ENCODE measurements around the gene EDEM2.
"Not testable (repeated sequence)": the region's sequence is repeated elsewhere in the genome, so short reads cannot be mapped to it uniquely, and the experiment has no call there.

Gene EDEM2

DNA sequence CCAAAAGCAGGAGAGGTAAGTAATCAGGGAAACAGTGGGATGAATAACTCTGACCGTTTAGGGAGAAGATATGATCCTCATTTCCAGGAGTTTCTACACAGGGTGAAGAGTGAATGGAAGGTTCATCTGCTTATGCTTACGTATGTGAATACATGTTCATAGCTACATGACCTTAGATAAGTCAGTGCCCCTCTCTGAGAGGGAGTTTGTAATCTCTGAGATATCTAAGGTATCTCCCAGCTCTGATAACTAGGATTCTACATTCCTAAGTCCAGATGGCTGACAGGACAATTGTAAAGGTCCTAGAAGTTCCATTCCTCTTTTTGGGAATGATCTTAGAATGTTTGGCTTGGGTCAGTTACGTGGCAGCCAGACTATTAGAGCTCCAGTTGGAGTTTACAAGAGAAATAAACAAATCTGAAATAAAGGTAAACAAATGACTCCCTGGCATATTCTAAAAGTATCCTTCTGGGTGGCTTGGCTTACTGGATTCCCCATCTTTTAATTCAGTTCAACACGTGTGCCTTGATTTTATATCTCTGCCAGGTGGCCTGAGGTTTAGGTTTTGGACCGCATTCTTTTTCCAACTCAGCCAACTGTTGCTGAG lies 40.6 kb upstream of the EDEM2 start:
- H3K4ac ChIP-seq (ENCODE audit: low read depth, low read length): no peak overlapping the region
- WGBS (ENCODE audit: extremely low coverage, insufficient coverage, insufficient read length): no CpG with 5 or more reads among the region's 5 CpGs
- H3K18ac ChIP-seq (ENCODE audit: low read length): no peak overlapping the region
- H3K9me3 ChIP-seq (ENCODE audit: insufficient read depth, low read depth, low read length): no peaks in the 10 kb centered on the region
- no peak overlapping the region for H2BK12ac ChIP-seq (ENCODE audit: low read length)
- no peak overlapping the region for H4K91ac ChIP-seq (ENCODE audit: low read depth, low read length)
- H2AK5ac ChIP-seq (ENCODE audit: low read length): no peak overlapping the region
- H4K12ac ChIP-seq (ENCODE audit: low read depth, low read length): no peak overlapping the region
- no peaks in the 10 kb centered on the region for H3K27me3 ChIP-seq (ENCODE audit: insufficient read depth, low read length)
- no peak overlapping the region for H3K9ac ChIP-seq (ENCODE audit: low read length)
- DNase-seq: peak; percentile 16 to 75
- no peaks in the 10 kb centered on the region for H3K79me1 ChIP-seq (ENCODE audit: low read length)
- H3K4me1 ChIP-seq (ENCODE audit: control insufficient read depth in 1 of 2, insufficient read depth in 2 of 2, low read length in 2 of 2): no peaks in the 10 kb centered on the region
- no peaks in the 10 kb centered on the region for H3K79me2 ChIP-seq (ENCODE audit: control insufficient read depth, insufficient read depth, low read length, poor library complexity)
- no peak overlapping the region for H3K4me3 ChIP-seq (ENCODE audit: low read depth, low read length)
- no peak overlapping the region for H3K27ac ChIP-seq (ENCODE audit: low read depth, low read length)
- no peak overlapping the region for H2BK5ac ChIP-seq (ENCODE audit: low read depth, low read length, poor library complexity)
- no peak overlapping the region for H2BK120ac ChIP-seq (ENCODE audit: insufficient read depth, low read length, poor library complexity)
- no peak overlapping the region for H4K8ac ChIP-seq (ENCODE audit: low read depth, low read length)
- no peak overlapping the region for H3K14ac ChIP-seq (ENCODE audit: low read length)
- H3K36me3 ChIP-seq (ENCODE audit: control insufficient read depth in 1 of 2, insufficient read depth in 2 of 2, low read length in 2 of 2): no peaks in the 10 kb centered on the region
- H2AFZ ChIP-seq (ENCODE audit: insufficient read depth, low read length, poor library complexity): no peak overlapping the region
- H3K4me2 ChIP-seq (ENCODE audit: low read length): no peak overlapping the region
- H3K23ac ChIP-seq (ENCODE audit: low read length): no peak overlapping the region

DNA sequence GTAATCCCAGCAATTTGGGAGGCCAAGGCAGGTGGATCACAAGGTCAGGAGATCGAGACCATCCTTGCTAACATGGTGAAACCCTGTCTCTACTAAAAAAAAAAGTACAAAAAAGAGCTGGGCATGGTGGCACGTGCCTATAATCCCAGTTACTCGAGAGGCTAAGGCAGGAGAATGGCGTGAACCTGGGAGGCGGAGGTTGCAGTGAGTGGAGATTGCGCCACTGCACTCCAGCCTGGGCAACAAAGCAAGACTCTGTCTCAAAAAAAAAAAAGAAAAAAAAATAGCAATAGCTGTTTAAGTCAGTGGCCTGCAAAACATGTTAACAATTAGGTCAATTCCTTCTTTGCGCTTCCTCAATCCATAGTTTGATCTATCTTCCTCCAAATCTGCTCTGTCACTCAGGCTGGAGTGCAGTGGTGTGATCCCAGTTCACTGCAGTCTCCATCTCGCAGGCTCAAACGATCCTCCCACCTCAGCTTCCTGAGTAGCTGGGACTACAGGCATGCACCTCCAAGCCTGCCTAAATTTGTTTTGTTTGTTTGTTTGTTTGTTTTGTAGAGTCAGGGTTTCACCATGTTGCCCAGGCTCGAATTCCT lies 39.7 kb upstream of the EDEM2 start:
- H3K4ac ChIP-seq (ENCODE audit: low read depth, low read length); H3K4me1 ChIP-seq (ENCODE audit: control insufficient read depth in 1 of 2, insufficient read depth in 2 of 2, low read length in 2 of 2); H2BK5ac ChIP-seq (ENCODE audit: low read depth, low read length, poor library complexity); H3K14ac ChIP-seq (ENCODE audit: low read length); H3K27ac ChIP-seq (ENCODE audit: low read depth, low read length); H2BK120ac ChIP-seq (ENCODE audit: insufficient read depth, low read length, poor library complexity); H2AK5ac ChIP-seq (ENCODE audit: low read length); H3K4me2 ChIP-seq (ENCODE audit: low read length); H3K9ac ChIP-seq (ENCODE audit: low read length); H4K91ac ChIP-seq (ENCODE audit: low read depth, low read length); H3K4me3 ChIP-seq (ENCODE audit: low read depth, low read length); H3K36me3 ChIP-seq (ENCODE audit: control insufficient read depth in 1 of 2, insufficient read depth in 2 of 2, low read length in 2 of 2); H3K79me1 ChIP-seq (ENCODE audit: low read length); H4K12ac ChIP-seq (ENCODE audit: low read depth, low read length); H3K27me3 ChIP-seq (ENCODE audit: insufficient read depth, low read length); H2AFZ ChIP-seq (ENCODE audit: insufficient read depth, low read length, poor library complexity); H3K18ac ChIP-seq (ENCODE audit: low read length); H2BK12ac ChIP-seq (ENCODE audit: low read length); H3K79me2 ChIP-seq (ENCODE audit: control insufficient read depth, insufficient read depth, low read length, poor library complexity); H4K8ac ChIP-seq (ENCODE audit: low read depth, low read length); H3K23ac ChIP-seq (ENCODE audit: low read length); H3K9me3 ChIP-seq (ENCODE audit: insufficient read depth, low read depth, low read length): not testable (repeated sequence)
- WGBS (ENCODE audit: extremely low coverage, insufficient coverage, insufficient read length): no CpG with 5 or more reads among the region's 10 CpGs
- DNase-seq: peak; percentile 37 to 75

DNA sequence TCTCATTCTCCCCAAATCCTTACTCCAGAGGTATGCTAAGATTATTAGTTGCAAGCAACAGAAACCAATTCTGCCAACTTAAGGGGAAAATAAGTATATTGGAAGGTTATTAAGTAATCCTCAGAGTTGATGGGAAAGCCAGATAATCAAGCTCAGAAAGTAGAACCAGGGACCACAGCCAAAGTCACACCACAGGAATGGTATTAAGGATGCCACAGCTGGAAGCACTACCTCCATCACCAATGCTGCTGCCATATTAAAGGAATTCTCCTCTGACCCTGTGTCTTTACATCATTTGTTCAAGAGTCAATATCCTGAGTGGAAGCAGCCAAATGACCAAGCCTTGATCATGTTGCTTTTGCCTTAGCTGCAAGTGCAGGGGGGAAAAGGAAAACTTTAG lies 34.6 kb upstream of the EDEM2 start:
- H2BK120ac ChIP-seq (ENCODE audit: insufficient read depth, low read length, poor library complexity): no peak overlapping the region
- no peak overlapping the region for H3K4ac ChIP-seq (ENCODE audit: low read depth, low read length)
- no peak overlapping the region for H2AK5ac ChIP-seq (ENCODE audit: low read length)
- no peak overlapping the region for H3K27ac ChIP-seq (ENCODE audit: low read depth, low read length)
- H3K79me1 ChIP-seq (ENCODE audit: low read length): no peaks in the 10 kb centered on the region
- no peak overlapping the region for H2AFZ ChIP-seq (ENCODE audit: insufficient read depth, low read length, poor library complexity)
- no peak overlapping the region for H2BK12ac ChIP-seq (ENCODE audit: low read length)
- no peak overlapping the region for H3K18ac ChIP-seq (ENCODE audit: low read length)
- H3K27me3 ChIP-seq (ENCODE audit: insufficient read depth, low read length): no peaks in the 10 kb centered on the region
- no peak overlapping the region for H2BK5ac ChIP-seq (ENCODE audit: low read depth, low read length, poor library complexity)
- no peak overlapping the region for H4K91ac ChIP-seq (ENCODE audit: low read depth, low read length)
- H3K4me2 ChIP-seq (ENCODE audit: low read length): no peak overlapping the region
- H3K79me2 ChIP-seq (ENCODE audit: control insufficient read depth, insufficient read depth, low read length, poor library complexity): no peaks in the 10 kb centered on the region
- no peak overlapping the region for H4K12ac ChIP-seq (ENCODE audit: low read depth, low read length)
- no peak overlapping the region for H3K4me3 ChIP-seq (ENCODE audit: low read depth, low read length)
- H3K36me3 ChIP-seq (ENCODE audit: control insufficient read depth in 1 of 2, insufficient read depth in 2 of 2, low read length in 2 of 2): no peaks in the 10 kb centered on the region
- no peak overlapping the region for H3K14ac ChIP-seq (ENCODE audit: low read length)
- no peaks in the 10 kb centered on the region for H3K9me3 ChIP-seq (ENCODE audit: insufficient read depth, low read depth, low read length)
- no peak overlapping the region for H4K8ac ChIP-seq (ENCODE audit: low read depth, low read length)
- no peak for DNase-seq
- no peak overlapping the region for H3K23ac ChIP-seq (ENCODE audit: low read length)
- no peaks in the 10 kb centered on the region for H3K4me1 ChIP-seq (ENCODE audit: control insufficient read depth in 1 of 2, insufficient read depth in 2 of 2, low read length in 2 of 2)
- no peak overlapping the region for H3K9ac ChIP-seq (ENCODE audit: low read length)

DNA sequence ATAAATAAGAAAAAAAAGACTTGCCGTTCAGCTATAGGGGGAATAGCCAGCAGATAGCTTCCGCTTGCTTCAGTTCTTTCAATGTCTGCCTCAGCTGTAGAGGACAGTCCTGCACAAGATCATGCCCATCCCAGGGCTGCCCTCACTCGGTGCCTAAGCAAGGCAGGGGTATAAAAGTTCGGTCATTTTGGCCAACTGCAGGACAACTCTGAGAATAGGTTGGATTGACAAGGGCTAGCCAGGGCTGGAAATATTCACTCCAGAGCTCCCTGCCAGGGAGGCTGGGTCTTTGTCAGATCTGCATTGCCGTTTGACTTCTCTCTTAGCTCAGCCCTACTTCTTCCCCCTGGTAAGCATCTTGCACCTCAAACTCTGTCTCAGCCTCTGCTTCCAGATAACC lies 33.1 kb upstream of the EDEM2 start:
- Histone ChIP-seq H3K4ac (ENCODE audit: low read depth, low read length) (no peak overlapping the region), H2AK5ac (ENCODE audit: low read length) (no peak overlapping the region), H2BK120ac (ENCODE audit: insufficient read depth, low read length, poor library complexity) (no peak overlapping the region), H3K36me3 (ENCODE audit: control insufficient read depth in 1 of 2, insufficient read depth in 2 of 2, low read length in 2 of 2) (no peaks in the 10 kb centered on the region), H3K4me1 (ENCODE audit: control insufficient read depth in 1 of 2, insufficient read depth in 2 of 2, low read length in 2 of 2) (no peaks in the 10 kb centered on the region), H3K79me1 (ENCODE audit: low read length) (no peaks in the 10 kb centered on the region), H3K9ac (ENCODE audit: low read length) (no peak overlapping the region), H3K23ac (ENCODE audit: low read length) (no peak overlapping the region), H3K9me3 (ENCODE audit: insufficient read depth, low read depth, low read length) (no peaks in the 10 kb centered on the region), H2BK5ac (ENCODE audit: low read depth, low read length, poor library complexity) (no peak overlapping the region), H3K27ac (ENCODE audit: low read depth, low read length) (no peak overlapping the region), H3K27me3 (ENCODE audit: insufficient read depth, low read length) (no peaks in the 10 kb centered on the region), H4K12ac (ENCODE audit: low read depth, low read length) (no peak overlapping the region), H2BK12ac (ENCODE audit: low read length) (no peak overlapping the region), H3K14ac (ENCODE audit: low read length) (no peak overlapping the region), H3K4me2 (ENCODE audit: low read length) (no peak overlapping the region), H3K18ac (ENCODE audit: low read length) (no peak overlapping the region), H2AFZ (ENCODE audit: insufficient read depth, low read length, poor library complexity) (no peak overlapping the region), H3K4me3 (ENCODE audit: low read depth, low read length) (no peak overlapping the region), H4K91ac (ENCODE audit: low read depth, low read length) (no peak overlapping the region), H3K79me2 (ENCODE audit: control insufficient read depth, insufficient read depth, low read length, poor library complexity) (no peaks in the 10 kb centered on the region), H4K8ac (ENCODE audit: low read depth, low read length) (no peak overlapping the region)
- no CpG with 5 or more reads among the region's 5 CpGs for WGBS (ENCODE audit: extremely low coverage, insufficient coverage, insufficient read length)
- no peak for DNase-seq

All from trophoblast cell (in vitro differentiated cells and primary cell).